ENCODE results near the gene DLG2. TPM values are rescaled to one million over a fixed set of nuclear protein-coding genes. Genes with fewer than 3 reads are reported as not detected.

The DLG2 gene
- total and polyA plus RNA-seq, 3 experiments from 2014 or later = 0.81 to 1.5 (median 1.3) TPM

- no peaks in the 10 kb centered on the region for H3K27me3 Mint-ChIP-seq
- H3K4me3 Mint-ChIP-seq = no peak overlapping the region
- H3K9me3 Mint-ChIP-seq = peaks cover 7 to 29% (median 12%) of the 10 kb centered on the region in 5 donors
- Histone ChIP-seq H3K4me1 (ENCODE audit: insufficient read depth, low read length) (no peaks in the 10 kb centered on the region), H3K36me3 (ENCODE audit: insufficient read depth, low read length) (no peaks in the 10 kb centered on the region), H3K27me3 (ENCODE audit: insufficient read depth, low read length, poor library complexity, severe bottlenecking) (no peaks in the 10 kb centered on the region), H3K4me3 (ENCODE audit: low read length) (no peak overlapping the region), H3K27ac (ENCODE audit: low read depth, low read length) (no peak overlapping the region), H3K9me3 (ENCODE audit: low read length) (no peaks in the 10 kb centered on the region)
- CTCF ChIA-PET = no interaction called here
- no peak for DNase-seq
- H3K4me1 Mint-ChIP-seq = no peaks in the 10 kb centered on the region
- POLR2A ChIA-PET = no interaction called here
- no peaks in the 10 kb centered on the region for H3K36me3 Mint-ChIP-seq
- no peak overlapping the region for H3K27ac Mint-ChIP-seq
Measured at GRCh38 chr11:84056653-84057376, 1570.3 kb downstream of the DLG2 start.

GRCh38 chr11:84045146-84045545 is 1582.0 kb downstream of the DLG2 start:
- Mint-ChIP-seq H3K4me3 (no peak overlapping the region), H3K27ac (no peak overlapping the region), H3K36me3 (no peaks in the 10 kb centered on the region), H3K9me3 (peaks cover 11 to 25% (median 19%) of the 10 kb centered on the region in 5 donors), H3K4me1 (no peaks in the 10 kb centered on the region), H3K27me3 (no peaks in the 10 kb centered on the region)
- no peaks in the 10 kb centered on the region for H3K4me1 ChIP-seq (ENCODE audit: insufficient read depth, low read length)
- no peak overlapping the region for H3K4me3 ChIP-seq (ENCODE audit: low read length)
- no peaks in the 10 kb centered on the region for H3K9me3 ChIP-seq (ENCODE audit: low read length)
- no peaks in the 10 kb centered on the region for H3K27me3 ChIP-seq (ENCODE audit: insufficient read depth, low read length, poor library complexity, severe bottlenecking)
- H3K36me3 ChIP-seq (ENCODE audit: insufficient read depth, low read length) = no peaks in the 10 kb centered on the region
- H3K27ac ChIP-seq (ENCODE audit: low read depth, low read length) = no peak overlapping the region
- ChIA-PET POLR2A (no interaction called here), CTCF (no interaction called here)
- DNase-seq = no peak

- Histone ChIP-seq H3K27ac (ENCODE audit: low read depth, low read length) (no peak overlapping the region), H3K4me3 (ENCODE audit: low read length) (no peak overlapping the region), H3K9me3 (ENCODE audit: low read length) (no peaks in the 10 kb centered on the region), H3K4me1 (ENCODE audit: insufficient read depth, low read length) (no peaks in the 10 kb centered on the region), H3K27me3 (ENCODE audit: insufficient read depth, low read length, poor library complexity, severe bottlenecking) (no peaks in the 10 kb centered on the region), H3K36me3 (ENCODE audit: insufficient read depth, low read length) (no peaks in the 10 kb centered on the region)
- Mint-ChIP-seq H3K36me3 (no peaks in the 10 kb centered on the region), H3K4me3 (no peak overlapping the region), H3K27me3 (no peaks in the 10 kb centered on the region), H3K9me3 (peaks cover 6 to 21% (median 15%) of the 10 kb centered on the region in 5 donors), H3K27ac (no peak overlapping the region), H3K4me1 (no peaks in the 10 kb centered on the region)
- ChIA-PET CTCF (no interaction called here), POLR2A (no interaction called here)
- DNase-seq = no peak
Measured at GRCh38 chr11:84044706-84045105, 1582.4 kb downstream of the DLG2 start.

- no peak for DNase-seq
- Mint-ChIP-seq H3K9me3 (peaks cover 4 to 16% (median 12%) of the 10 kb centered on the region in 5 donors), H3K4me3 (no peak overlapping the region), H3K36me3 (no peaks in the 10 kb centered on the region), H3K27me3 (peaks cover 0 to 1% of the 10 kb centered on the region in 2 donors), H3K4me1 (no peaks in the 10 kb centered on the region), H3K27ac (no peak overlapping the region)
- no peaks in the 10 kb centered on the region for H3K4me1 ChIP-seq (ENCODE audit: insufficient read depth, low read length)
- H3K36me3 ChIP-seq (ENCODE audit: insufficient read depth, low read length) = no peaks in the 10 kb centered on the region
- no peaks in the 10 kb centered on the region for H3K9me3 ChIP-seq (ENCODE audit: low read length)
- CTCF ChIA-PET = no interaction called here
- POLR2A ChIA-PET = no interaction called here
- H3K27me3 ChIP-seq (ENCODE audit: insufficient read depth, low read length, poor library complexity, severe bottlenecking) = no peaks in the 10 kb centered on the region
- H3K4me3 ChIP-seq (ENCODE audit: low read length) = no peak overlapping the region
- H3K27ac ChIP-seq (ENCODE audit: low read depth, low read length) = no peak overlapping the region
Measured at GRCh38 chr11:84036664-84037194, 1590.4 kb downstream of the DLG2 start.

- Mint-ChIP-seq H3K27me3 (peaks cover 0 to 1% of the 10 kb centered on the region in 2 donors), H3K4me1 (no peaks in the 10 kb centered on the region), H3K27ac (no peak overlapping the region), H3K9me3 (peaks cover 7 to 22% (median 15%) of the 10 kb centered on the region in 5 donors), H3K36me3 (no peaks in the 10 kb centered on the region), H3K4me3 (no peak overlapping the region)
- ChIA-PET CTCF (no interaction called here), POLR2A (no interaction called here)
- no peaks in the 10 kb centered on the region for H3K4me1 ChIP-seq (ENCODE audit: insufficient read depth, low read length)
- no peak overlapping the region for H3K4me3 ChIP-seq (ENCODE audit: low read length)
- no peak for DNase-seq
- H3K36me3 ChIP-seq (ENCODE audit: insufficient read depth, low read length) = no peaks in the 10 kb centered on the region
- H3K9me3 ChIP-seq (ENCODE audit: low read length) = no peaks in the 10 kb centered on the region
- H3K27ac ChIP-seq (ENCODE audit: low read depth, low read length) = no peak overlapping the region
- no peaks in the 10 kb centered on the region for H3K27me3 ChIP-seq (ENCODE audit: insufficient read depth, low read length, poor library complexity, severe bottlenecking)
Measured at GRCh38 chr11:84035645-84036044, 1591.5 kb downstream of the DLG2 start.

GRCh38 chr11:84034484-84034883 is 1592.7 kb downstream of the DLG2 start:
- H3K9me3 Mint-ChIP-seq = peaks cover 9 to 25% (median 17%) of the 10 kb centered on the region in 5 donors
- no peak overlapping the region for H3K27ac ChIP-seq (ENCODE audit: low read depth, low read length)
- CTCF ChIA-PET = no interaction called here

GRCh38 chr11:84024266-84024665 is 1602.9 kb downstream of the DLG2 start:
- no peaks in the 10 kb centered on the region for H3K9me3 ChIP-seq (ENCODE audit: low read length)

More at GRCh38 chr11:84034484-84034883, 1592.7 kb downstream of the DLG2 start:
- no peaks in the 10 kb centered on the region for H3K36me3 Mint-ChIP-seq
- Histone ChIP-seq H3K36me3 (ENCODE audit: insufficient read depth, low read length) (no peaks in the 10 kb centered on the region), H3K4me1 (ENCODE audit: insufficient read depth, low read length) (no peaks in the 10 kb centered on the region), H3K27me3 (ENCODE audit: insufficient read depth, low read length, poor library complexity, severe bottlenecking) (no peaks in the 10 kb centered on the region), H3K4me3 (ENCODE audit: low read length) (no peak overlapping the region), H3K9me3 (ENCODE audit: low read length) (no peaks in the 10 kb centered on the region)
- DNase-seq = no peak
- H3K27me3 Mint-ChIP-seq = peaks cover 0 to 1% of the 10 kb centered on the region in 2 donors
- H3K4me1 Mint-ChIP-seq = no peaks in the 10 kb centered on the region
- no peak overlapping the region for H3K27ac Mint-ChIP-seq
- POLR2A ChIA-PET = no interaction called here
- H3K4me3 Mint-ChIP-seq = no peak overlapping the region

GRCh38 chr11:84022695-84023094 is 1604.4 kb downstream of the DLG2 start:
- H3K27me3 Mint-ChIP-seq = no peaks in the 10 kb centered on the region
- no peak overlapping the region for H3K27ac Mint-ChIP-seq
- POLR2A ChIA-PET = no interaction called here

More at GRCh38 chr11:84024266-84024665, 1602.9 kb downstream of the DLG2 start:
- Mint-ChIP-seq H3K27ac (no peak overlapping the region), H3K4me3 (no peak overlapping the region), H3K9me3 (peaks cover 0 to 20% (median 5%) of the 10 kb centered on the region in 5 donors), H3K4me1 (no peaks in the 10 kb centered on the region), H3K27me3 (no peaks in the 10 kb centered on the region), H3K36me3 (no peaks in the 10 kb centered on the region)
- Histone ChIP-seq H3K4me3 (ENCODE audit: low read length) (no peak overlapping the region), H3K27ac (ENCODE audit: low read depth, low read length) (no peak overlapping the region), H3K36me3 (ENCODE audit: insufficient read depth, low read length) (no peaks in the 10 kb centered on the region), H3K4me1 (ENCODE audit: insufficient read depth, low read length) (no peaks in the 10 kb centered on the region), H3K27me3 (ENCODE audit: insufficient read depth, low read length, poor library complexity, severe bottlenecking) (no peaks in the 10 kb centered on the region)
- ChIA-PET CTCF (no interaction called here), POLR2A (no interaction called here)
- no peak for DNase-seq

More at GRCh38 chr11:84022695-84023094, 1604.4 kb downstream of the DLG2 start:
- Histone ChIP-seq H3K4me3 (ENCODE audit: low read length) (no peak overlapping the region), H3K27ac (ENCODE audit: low read depth, low read length) (no peak overlapping the region), H3K9me3 (ENCODE audit: low read length) (no peaks in the 10 kb centered on the region), H3K36me3 (ENCODE audit: insufficient read depth, low read length) (no peaks in the 10 kb centered on the region), H3K4me1 (ENCODE audit: insufficient read depth, low read length) (no peaks in the 10 kb centered on the region), H3K27me3 (ENCODE audit: insufficient read depth, low read length, poor library complexity, severe bottlenecking) (no peaks in the 10 kb centered on the region)
- H3K4me3 Mint-ChIP-seq = no peak overlapping the region
- H3K36me3 Mint-ChIP-seq = no peaks in the 10 kb centered on the region
- no peaks in the 10 kb centered on the region for H3K4me1 Mint-ChIP-seq
- CTCF ChIA-PET = no interaction called here
- peaks cover 0 to 16% (median 5%) of the 10 kb centered on the region in 5 donors for H3K9me3 Mint-ChIP-seq
- DNase-seq = no peak
